Activated CD8-positive, alpha-beta memory T cell treated with anti-CD3 and anti-CD28 coated beads, Interleukin-2, amount 10 ng/mL, durations not matched to agents 7 days and 5 days (primary cell): Measurements from ENCODE around the gene SNAP25. TPM values are rescaled to one million over a fixed set of nuclear protein-coding genes. Genes with fewer than 3 reads are reported as not detected.

Experiments
- ATAC-seq: fragments of 150-1000 bp; cut with Tn5 transposase; one replicate; pipeline ENCODE4 v1.10.0; 2021; ENCODE audit warnings: moderate library complexity
- CTCF ChIA-PET: fragments of 350-600 bp; sonication (Branson Sonifier 250); formaldehyde crosslinking; loops from one replicate; lab custom pipeline; 2021; ENCODE audit warnings: antibody characterized with exemption; lab: Charles Lee
- DNase-seq: peaks from one replicate; pipeline ENCODE4 v3.0.0-alpha.2; 2020
- H3K27ac Mint-ChIP-seq: one replicate; pipeline ENCODE4 v1.8.0; 2021; ENCODE audit warnings: mild to moderate bottlenecking, mixed read lengths
- H3K27me3 Mint-ChIP-seq: one replicate; pipeline ENCODE4 v1.8.0; 2021; ENCODE audit warnings: mixed read lengths
- H3K36me3 Mint-ChIP-seq: one replicate; pipeline ENCODE4 v1.8.0; 2021; ENCODE audit warnings: mild to moderate bottlenecking, mixed read lengths
- H3K4me1 Mint-ChIP-seq: one replicate; pipeline ENCODE4 v1.8.0; 2021; ENCODE audit warnings: mixed read lengths
- H3K4me3 Mint-ChIP-seq: one replicate; pipeline ENCODE4 v1.8.0; 2021; ENCODE audit warnings: mild to moderate bottlenecking, moderate library complexity, mixed read lengths
- H3K9me3 Mint-ChIP-seq: one replicate; pipeline ENCODE4 v1.8.0; 2022; ENCODE audit warnings: low read depth, mixed read lengths
- total RNA-seq, 2 experiments: library from RNA; stranded (reverse); gene quantifications; one replicate each; pipeline ENCODE4 v1.2.3, GENCODE V29; 2021

Gene SNAP25
- total RNA-seq, 2 experiments from 2014 or later: 1.6 TPM; not detected in 1

DNA sequence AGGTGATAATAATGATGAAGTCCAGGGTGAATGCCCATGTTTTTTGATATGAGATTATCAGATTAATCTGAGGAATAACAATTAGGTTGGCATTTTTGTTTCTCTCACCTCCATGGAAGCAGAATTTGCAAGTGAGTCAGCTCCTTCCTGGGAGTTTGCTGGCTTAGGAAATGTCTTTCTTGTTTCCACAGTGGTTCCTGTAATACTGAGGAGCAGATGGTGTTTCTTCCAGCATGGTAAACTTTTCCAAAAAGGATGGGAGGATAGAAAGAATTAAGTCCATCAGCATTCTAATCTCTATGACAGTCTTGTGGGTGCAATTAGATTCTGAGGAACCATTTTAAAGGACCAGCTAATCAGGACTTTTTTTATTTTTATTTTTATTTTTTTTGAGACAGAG is 40.5 kb downstream of the SNAP25 start:
- Mint-ChIP-seq H3K27ac (no peak overlapping the region), H3K27me3 (peaks cover 2% of the 10 kb centered on the region)
- no peak for ATAC-seq

DNA sequence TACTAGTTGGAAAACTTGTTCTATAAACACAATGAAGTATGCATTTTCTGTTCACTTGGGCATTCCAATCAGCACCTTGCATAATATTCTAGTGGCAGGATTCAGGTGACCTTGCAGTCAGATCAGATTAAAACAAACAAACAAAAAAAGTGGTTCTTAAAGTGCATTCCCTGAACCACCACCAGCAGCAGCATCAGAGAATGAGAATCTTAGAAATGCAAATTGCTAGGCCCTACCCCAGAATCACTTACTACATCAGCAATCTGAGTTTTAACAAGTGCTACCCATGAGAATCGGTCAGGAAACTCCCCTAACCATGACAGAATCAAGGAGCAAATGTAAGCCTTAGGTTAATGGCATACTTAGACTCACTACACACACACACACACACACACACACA is 41.7 kb downstream of the SNAP25 start:
- CTCF ChIA-PET: no interaction called here
- Mint-ChIP-seq H3K4me1 (no peaks in the 10 kb centered on the region), H3K27me3 (peaks cover 2% of the 10 kb centered on the region), H3K9me3 (no peaks in the 10 kb centered on the region), H3K27ac (no peak overlapping the region), H3K36me3 (no peaks in the 10 kb centered on the region), H3K4me3 (no peak overlapping the region)
- ATAC-seq: no peak
- no peak for DNase-seq

More for the DNA sequence above, 40.5 kb downstream of the SNAP25 start:
- Mint-ChIP-seq H3K4me3 (no peak overlapping the region), H3K9me3 (no peaks in the 10 kb centered on the region), H3K4me1 (no peaks in the 10 kb centered on the region), H3K36me3 (no peaks in the 10 kb centered on the region)
- CTCF ChIA-PET: no interaction called here
- DNase-seq: no peak

DNA sequence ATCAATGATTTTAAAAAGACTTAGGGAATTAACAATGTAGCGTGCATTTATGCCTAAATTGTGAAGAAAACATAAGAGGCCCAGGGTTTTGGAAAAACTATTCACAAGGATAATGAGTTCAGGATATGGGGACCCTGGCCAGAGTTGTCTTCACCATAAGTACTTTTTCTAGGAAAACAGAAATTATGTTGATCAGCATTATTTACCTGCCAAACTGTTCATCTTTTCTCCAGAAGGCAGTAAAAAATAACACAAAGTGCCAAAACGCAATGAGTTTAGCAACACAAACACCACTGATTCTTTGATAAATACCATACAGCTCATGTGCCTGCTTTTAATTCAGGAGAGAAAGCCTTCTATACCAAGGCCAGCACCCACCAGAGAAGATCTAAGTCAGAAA is 43.1 kb downstream of the SNAP25 start:
- CTCF ChIA-PET: no interaction called here
- no peak for DNase-seq
- no peak for ATAC-seq
- Mint-ChIP-seq H3K9me3 (no peaks in the 10 kb centered on the region), H3K36me3 (no peaks in the 10 kb centered on the region), H3K4me3 (no peak overlapping the region), H3K27me3 (peaks cover 2% of the 10 kb centered on the region), H3K4me1 (no peaks in the 10 kb centered on the region), H3K27ac (no peak overlapping the region)

DNA sequence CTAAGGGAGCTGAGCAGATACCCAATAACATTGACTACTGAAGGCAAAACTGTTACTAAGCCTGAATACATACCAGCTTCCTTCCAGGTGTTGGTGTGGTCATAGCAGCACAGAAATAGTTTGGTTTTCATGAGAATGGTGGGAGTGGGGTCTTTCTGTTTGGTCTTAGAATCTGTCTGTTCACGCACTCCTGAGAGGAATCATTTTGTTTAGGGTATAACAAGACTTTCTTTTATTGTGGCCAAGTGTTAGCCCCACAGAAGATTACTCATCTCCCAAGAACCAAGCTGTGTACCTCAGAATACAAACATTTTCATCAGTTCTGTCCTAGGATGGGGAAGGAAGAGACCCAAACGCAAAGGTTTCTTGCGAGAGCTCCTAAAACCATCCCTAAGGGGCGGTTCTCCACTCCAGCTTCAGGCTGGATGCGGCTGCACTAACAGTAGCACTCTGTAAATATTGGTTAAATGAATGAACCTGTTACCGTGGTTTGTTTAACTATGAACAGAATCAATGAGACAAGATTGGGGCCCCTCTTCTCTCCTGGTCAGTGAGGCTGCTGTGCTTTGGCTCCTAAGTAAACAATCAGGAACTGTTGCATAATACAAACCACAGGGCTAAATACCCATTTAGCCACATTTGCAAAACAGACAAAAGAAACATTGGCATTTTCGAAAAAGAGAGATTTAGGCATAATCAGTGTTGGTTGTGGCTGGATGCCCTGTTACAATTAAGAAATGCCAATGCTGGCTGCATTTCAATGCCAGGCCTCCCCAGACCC is 44.9 kb downstream of the SNAP25 start:
- CTCF ChIA-PET: no interaction called here
- H3K36me3 Mint-ChIP-seq: no peaks in the 10 kb centered on the region

DNA sequence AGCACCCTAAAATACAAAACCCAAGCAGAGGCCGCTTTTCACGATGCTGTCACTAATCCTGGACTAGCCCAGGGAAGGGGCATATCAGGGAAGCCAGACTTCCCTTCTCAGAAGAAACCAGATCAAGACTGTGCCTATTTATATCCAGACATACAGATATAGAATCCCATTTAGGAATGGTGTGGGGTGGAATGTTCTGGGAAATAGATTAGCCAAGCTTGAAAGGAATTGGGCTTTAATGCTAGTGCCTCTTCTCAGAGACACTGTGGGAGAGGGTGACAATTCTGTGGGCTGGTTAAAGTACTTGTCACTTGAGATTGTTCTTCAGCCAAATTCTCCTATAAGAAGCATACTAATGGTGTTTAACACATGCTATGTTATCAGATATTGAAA is 45.5 kb downstream of the SNAP25 start:
- Mint-ChIP-seq H3K27ac (no peak overlapping the region), H3K4me1 (no peaks in the 10 kb centered on the region), H3K36me3 (no peaks in the 10 kb centered on the region), H3K4me3 (no peak overlapping the region), H3K9me3 (no peaks in the 10 kb centered on the region), H3K27me3 (peaks cover 2% of the 10 kb centered on the region)
- DNase-seq: no peak
- CTCF ChIA-PET: no interaction called here
- ATAC-seq: no peak

More for the DNA sequence above, 44.9 kb downstream of the SNAP25 start:
- H3K9me3 Mint-ChIP-seq: no peaks in the 10 kb centered on the region
- peaks cover 2% of the 10 kb centered on the region for H3K27me3 Mint-ChIP-seq
- DNase-seq: no peak
- no peaks in the 10 kb centered on the region for H3K4me1 Mint-ChIP-seq
- no peak overlapping the region for H3K27ac Mint-ChIP-seq
- no peak overlapping the region for H3K4me3 Mint-ChIP-seq
- no peak for ATAC-seq

DNA sequence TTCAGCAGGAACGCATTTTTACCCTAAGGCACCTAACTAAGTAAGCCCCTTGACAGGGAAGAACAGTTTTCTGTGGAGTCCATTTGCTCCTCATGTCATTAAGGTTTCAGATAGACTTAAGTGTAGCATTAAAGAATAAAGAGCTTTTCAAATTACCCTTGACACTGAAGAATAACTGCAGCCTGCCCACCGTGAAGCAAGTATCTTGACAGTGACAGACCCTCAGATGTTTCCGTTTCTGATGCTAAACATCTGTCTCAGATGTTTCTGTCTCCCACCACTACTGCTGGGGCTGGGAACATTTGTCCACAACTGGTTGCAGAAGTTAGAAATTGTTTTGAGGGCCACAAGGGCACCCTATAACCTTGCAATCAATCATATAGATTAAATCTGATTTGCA is 50.0 kb downstream of the SNAP25 start:
- DNase-seq: no peak
- Mint-ChIP-seq H3K36me3 (no peaks in the 10 kb centered on the region), H3K27ac (no peak overlapping the region), H3K9me3 (no peaks in the 10 kb centered on the region), H3K27me3 (no peaks in the 10 kb centered on the region), H3K4me1 (no peaks in the 10 kb centered on the region), H3K4me3 (no peak overlapping the region)
- no peak for ATAC-seq
- CTCF ChIA-PET: interaction anchor here (1.5 kb wide), 1 partner anchor 13 kb away, joined by 3 read pairs; no protein-coding TSS in a partner anchor

DNA sequence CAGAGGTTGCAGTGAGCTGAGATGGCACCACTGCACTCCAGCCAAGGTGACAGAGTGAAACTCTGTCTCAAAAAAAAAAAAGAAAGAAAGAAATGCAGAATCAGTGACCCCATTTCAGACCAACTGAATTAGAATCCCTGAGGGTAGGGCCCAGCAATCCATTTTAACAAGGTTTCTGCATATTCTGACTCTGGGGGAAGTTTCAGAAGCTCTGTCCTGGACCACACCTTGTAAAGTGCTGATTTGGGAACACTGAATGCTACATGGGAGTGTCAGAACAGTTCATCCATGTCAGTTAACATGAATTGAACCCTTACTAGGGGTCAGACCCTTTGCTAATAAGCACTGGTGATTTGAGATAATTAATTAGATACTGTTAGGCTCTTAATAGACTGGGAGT is 52.0 kb downstream of the SNAP25 start:
- Mint-ChIP-seq H3K4me1 (no peaks in the 10 kb centered on the region), H3K4me3 (no peak overlapping the region), H3K27ac (no peak overlapping the region), H3K9me3 (no peaks in the 10 kb centered on the region), H3K27me3 (no peaks in the 10 kb centered on the region), H3K36me3 (no peaks in the 10 kb centered on the region)
- DNase-seq (no peak), ATAC-seq (no peak)
- CTCF ChIA-PET: no interaction called here

DNA sequence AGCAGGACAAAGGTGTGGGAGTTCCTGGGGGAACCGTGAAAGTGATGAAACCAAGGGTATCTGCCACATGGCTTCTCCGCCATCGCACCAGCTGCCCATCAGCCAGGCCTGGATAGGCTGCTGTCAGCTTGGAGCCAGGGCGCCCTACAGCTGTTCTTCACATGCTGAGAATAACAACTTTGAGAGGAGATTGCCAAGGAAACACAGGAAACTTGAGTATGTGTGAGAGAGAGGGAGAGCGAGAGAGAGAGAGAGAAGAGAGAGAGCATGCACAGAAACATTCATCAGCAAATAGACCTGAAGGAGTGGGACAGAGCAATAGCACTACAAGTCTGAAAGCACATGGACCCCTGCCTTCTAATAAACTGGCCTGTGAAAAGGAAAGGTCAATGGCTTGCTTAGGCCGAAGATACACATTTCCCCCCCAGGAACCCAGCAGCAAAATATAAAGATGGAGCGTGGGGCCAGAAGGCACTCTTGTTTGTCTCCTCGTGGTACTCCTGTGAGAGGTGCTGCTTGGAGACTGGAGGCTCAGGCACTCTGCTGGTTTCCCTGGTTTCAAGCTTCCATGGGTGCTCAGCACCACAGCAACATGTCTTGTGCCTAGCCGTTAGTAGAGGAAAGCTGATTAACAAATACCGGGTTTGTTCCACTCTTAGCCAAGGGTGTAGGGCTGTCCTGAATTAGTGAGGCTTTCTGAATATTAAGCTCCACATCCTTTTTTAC is 53.0 kb downstream of the SNAP25 start:
- CTCF ChIA-PET: no interaction called here
- H3K27me3 Mint-ChIP-seq: no peaks in the 10 kb centered on the region

DNA sequence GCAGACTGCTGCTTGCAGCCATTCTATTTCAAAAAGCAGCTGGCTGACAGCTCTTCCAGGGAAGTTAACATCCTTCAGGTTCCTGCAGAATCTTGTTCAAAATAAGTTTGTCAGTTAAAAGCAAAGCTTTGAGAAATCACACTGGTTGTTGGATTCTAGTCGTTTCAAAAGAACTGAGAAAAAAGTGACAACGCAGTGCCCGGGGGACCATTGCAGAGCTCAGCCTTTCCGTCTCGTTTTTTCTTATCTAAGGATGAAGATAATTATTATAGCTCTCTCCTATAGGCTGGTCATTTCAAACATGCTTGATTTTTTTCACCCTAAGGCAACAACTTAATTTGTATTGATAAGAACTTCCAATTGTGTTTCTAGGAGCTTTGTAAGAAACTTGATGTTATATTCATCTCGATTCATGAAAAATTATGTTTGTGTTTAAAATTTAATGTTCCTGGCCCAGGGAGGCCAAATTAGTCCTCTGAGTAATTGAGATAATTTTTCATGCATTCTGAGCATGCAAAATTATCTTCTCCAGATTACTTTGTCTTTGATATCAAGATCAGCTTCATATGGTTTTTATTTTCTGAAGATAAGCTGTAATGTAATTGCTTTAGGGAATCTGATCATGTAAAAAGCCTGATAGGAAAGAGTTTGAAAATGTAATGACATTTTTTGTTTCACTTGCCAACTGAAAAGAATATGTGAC is 58.4 kb downstream of the SNAP25 start:
- Mint-ChIP-seq H3K36me3 (no peaks in the 10 kb centered on the region), H3K4me3 (no peak overlapping the region), H3K9me3 (no peaks in the 10 kb centered on the region), H3K27ac (no peak overlapping the region), H3K27me3 (peaks cover 16% of the 10 kb centered on the region), H3K4me1 (no peaks in the 10 kb centered on the region)
- DNase-seq: no peak
- no peak for ATAC-seq
- CTCF ChIA-PET: no interaction called here

More for the DNA sequence above, 53.0 kb downstream of the SNAP25 start:
- no peaks in the 10 kb centered on the region for H3K36me3 Mint-ChIP-seq
- no peaks in the 10 kb centered on the region for H3K4me1 Mint-ChIP-seq
- ATAC-seq (no peak), DNase-seq (no peak)
- H3K9me3 Mint-ChIP-seq: no peaks in the 10 kb centered on the region
- H3K4me3 Mint-ChIP-seq: no peak overlapping the region
- H3K27ac Mint-ChIP-seq: no peak overlapping the region

DNA sequence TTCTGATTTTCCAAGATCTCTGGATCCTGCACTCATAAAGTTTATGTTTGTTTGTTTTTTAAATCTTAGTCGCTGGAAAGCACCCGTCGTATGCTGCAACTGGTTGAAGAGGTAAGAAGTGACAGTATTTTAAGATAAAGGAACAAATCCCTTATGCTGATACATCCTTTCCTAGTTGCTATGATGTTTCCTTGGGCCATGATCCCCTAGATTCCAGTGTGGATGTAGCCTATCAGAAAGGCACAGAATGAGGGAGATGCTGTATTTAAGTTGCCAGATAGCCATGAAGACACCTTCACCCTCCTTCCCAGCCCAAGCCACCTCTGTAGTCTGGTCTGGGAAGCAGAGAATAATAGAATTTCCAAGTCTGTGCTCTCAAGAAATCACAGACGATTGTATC is 59.0 kb downstream of the SNAP25 start:
- H3K4me3 Mint-ChIP-seq: no peak overlapping the region
- no peak overlapping the region for H3K27ac Mint-ChIP-seq
- H3K4me1 Mint-ChIP-seq: no peaks in the 10 kb centered on the region
- DNase-seq: no peak
- H3K27me3 Mint-ChIP-seq: peaks cover 16% of the 10 kb centered on the region
- H3K36me3 Mint-ChIP-seq: no peaks in the 10 kb centered on the region
- no peak for ATAC-seq
- H3K9me3 Mint-ChIP-seq: no peaks in the 10 kb centered on the region
- CTCF ChIA-PET: no interaction called here

DNA sequence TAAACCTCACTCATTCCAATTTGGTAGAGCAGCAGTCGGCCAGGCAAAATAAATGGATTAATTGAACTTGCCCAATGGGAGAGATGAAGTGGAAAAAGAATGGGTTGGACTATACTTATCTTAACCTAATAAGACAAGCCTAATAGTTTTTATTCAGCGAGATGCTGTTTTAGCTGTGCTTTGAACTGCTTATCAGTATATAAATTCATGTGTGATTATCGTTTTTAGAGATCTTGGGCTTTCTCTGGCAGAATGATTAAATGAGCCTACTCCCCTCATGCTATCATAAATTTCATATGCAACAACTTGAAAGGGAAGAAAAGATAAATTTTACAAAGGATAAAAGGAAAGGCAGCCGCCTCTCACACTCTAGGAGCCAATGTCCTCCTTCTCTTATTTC is 59.8 kb downstream of the SNAP25 start:
- Mint-ChIP-seq H3K36me3 (no peaks in the 10 kb centered on the region), H3K27me3 (peaks cover 16% of the 10 kb centered on the region), H3K27ac (no peak overlapping the region), H3K4me1 (no peaks in the 10 kb centered on the region), H3K4me3 (no peak overlapping the region), H3K9me3 (no peaks in the 10 kb centered on the region)
- ATAC-seq (no peak), DNase-seq (no peak)
- CTCF ChIA-PET: no interaction called here

DNA sequence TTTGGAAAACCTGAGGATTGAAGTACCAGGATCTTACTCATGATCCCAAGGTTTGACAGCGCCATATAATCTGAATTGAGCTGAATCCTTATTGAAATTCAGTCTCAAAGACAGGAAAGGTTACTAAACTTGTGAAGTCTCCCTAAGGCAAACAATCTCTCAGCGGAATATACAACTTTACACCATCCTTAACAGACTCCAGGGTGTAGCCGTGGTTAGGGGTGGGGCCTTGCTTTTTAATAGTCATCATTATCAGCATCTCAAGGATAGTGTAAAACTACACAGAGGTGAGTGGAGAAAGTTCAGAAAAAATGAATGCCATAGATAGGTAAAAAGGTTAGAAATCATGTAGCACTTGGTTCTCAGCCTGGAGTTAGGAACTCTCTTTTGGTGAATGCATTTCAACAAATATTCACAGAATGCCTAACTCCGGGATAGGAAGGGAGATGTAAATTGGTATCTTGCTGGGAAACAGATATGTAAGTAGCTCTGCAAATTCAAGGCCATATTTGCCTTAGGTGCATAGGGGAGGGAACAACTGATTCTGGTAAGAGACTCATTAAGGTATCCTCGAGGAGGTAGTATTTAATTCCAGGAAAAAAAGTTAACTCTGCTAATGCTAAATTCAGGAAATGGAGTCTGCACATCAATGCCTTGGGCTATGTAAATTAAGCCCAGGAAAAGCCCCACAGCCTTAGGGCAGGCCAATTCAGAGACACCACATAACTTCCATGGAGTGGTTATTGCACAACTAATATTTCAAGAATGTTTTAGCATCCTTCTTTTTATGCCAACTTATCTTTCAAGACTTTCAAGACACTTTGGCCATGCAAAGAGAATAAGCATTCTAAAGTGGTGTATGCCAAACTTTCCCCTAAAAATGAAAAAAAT is 61.6 kb downstream of the SNAP25 start:
- H3K27me3 Mint-ChIP-seq: peaks cover 16% of the 10 kb centered on the region
- H3K4me3 Mint-ChIP-seq: no peak overlapping the region
- DNase-seq: no peak
- no peak for ATAC-seq
- CTCF ChIA-PET: no interaction called here
- no peaks in the 10 kb centered on the region for H3K36me3 Mint-ChIP-seq
- H3K9me3 Mint-ChIP-seq: no peaks in the 10 kb centered on the region
- no peaks in the 10 kb centered on the region for H3K4me1 Mint-ChIP-seq
- no peak overlapping the region for H3K27ac Mint-ChIP-seq

DNA sequence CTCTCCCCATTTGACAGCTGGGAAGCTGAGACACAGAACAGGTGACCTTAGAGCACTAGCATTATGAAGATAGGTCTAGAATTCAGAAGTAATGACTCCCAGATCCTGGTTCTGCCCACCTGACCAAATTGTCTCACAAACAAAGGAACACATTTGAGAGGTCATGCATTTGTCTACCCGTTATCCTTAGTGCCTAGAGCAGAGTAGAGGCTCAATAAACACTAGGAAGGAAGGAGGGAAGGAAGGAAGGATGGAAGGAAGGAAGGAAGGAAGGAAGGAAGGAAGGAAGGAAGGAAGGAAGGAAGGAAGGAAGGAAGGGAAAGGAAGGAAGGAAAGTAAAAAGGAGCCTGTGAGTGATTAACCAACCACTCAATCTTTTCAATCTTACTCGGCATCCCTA is 63.3 kb downstream of the SNAP25 start:
- CTCF ChIA-PET: interaction anchor here (1.0 kb wide), 2 partner anchors 9 to 12 kb away, joined by 3 read pairs; no protein-coding TSS in a partner anchor
- H3K36me3 Mint-ChIP-seq: no peaks in the 10 kb centered on the region
- no peak overlapping the region for H3K27ac Mint-ChIP-seq

More for the DNA sequence above, 63.3 kb downstream of the SNAP25 start:
- ATAC-seq (no peak), DNase-seq (no peak)
- Mint-ChIP-seq H3K9me3 (no peaks in the 10 kb centered on the region), H3K4me1 (no peaks in the 10 kb centered on the region), H3K27me3 (peaks cover 18% of the 10 kb centered on the region), H3K4me3 (no peak overlapping the region)
